GM13977 (cell line): ENCODE results near the gene ANKRD44.
A peak's percentile ranks its signal among the peaks of the same experiment; 100 is the strongest.
"Not testable (repeated sequence)": the region's sequence is repeated elsewhere in the genome, so short reads cannot be mapped to it uniquely, and the experiment has no call there.

Experiments used
- DNase-seq: peaks from one replicate; pipeline ENCODE4 v3.0.0; 2012; ENCODE audit warnings: low spot score
- in situ Hi-C: fragments of 300-500 bp; cut with MboI; formaldehyde crosslinking; loops from one replicate; pipeline ENCODE4 v1.12.0; 2022; ENCODE audit warnings: low sequenced_read_pairs, low pct_unique_long_range_greater_than_20kb, mixed read lengths, inconsistent platforms; ENCODE audit not compliant: unreplicated experiment
- TF ChIP-seq, protein P1 (sequence below): IDR thresholded peaks from 2 replicates; pipeline ENCODE4 v1.5.1; 2012; ENCODE audit warnings: mild to moderate bottlenecking, control low read depth; ENCODE audit not compliant: insufficient read depth; ENCODE audit errors: extremely low read depth, missing control alignments

Gene ANKRD44

DNA sequence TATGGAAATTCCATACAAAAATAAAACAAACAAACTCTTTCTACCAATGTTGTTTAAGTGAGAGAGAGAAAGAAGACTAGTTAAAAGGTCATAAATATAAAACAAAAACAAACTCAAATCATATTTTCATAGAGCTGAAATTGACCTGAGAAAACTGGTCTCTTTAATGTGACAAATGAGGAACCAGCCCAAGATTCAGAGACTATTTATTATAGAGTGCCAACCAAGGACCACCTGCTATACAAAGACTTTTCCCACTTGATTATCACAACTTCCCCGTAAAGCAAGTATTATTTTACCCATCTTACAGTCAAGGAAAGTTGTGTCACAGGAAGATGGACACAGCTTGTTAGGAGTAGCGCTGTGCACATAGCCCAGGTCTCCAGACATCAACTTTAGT lies 13.3 kb downstream of the ANKRD44 start:
- TF ChIP-seq, protein P1, sequence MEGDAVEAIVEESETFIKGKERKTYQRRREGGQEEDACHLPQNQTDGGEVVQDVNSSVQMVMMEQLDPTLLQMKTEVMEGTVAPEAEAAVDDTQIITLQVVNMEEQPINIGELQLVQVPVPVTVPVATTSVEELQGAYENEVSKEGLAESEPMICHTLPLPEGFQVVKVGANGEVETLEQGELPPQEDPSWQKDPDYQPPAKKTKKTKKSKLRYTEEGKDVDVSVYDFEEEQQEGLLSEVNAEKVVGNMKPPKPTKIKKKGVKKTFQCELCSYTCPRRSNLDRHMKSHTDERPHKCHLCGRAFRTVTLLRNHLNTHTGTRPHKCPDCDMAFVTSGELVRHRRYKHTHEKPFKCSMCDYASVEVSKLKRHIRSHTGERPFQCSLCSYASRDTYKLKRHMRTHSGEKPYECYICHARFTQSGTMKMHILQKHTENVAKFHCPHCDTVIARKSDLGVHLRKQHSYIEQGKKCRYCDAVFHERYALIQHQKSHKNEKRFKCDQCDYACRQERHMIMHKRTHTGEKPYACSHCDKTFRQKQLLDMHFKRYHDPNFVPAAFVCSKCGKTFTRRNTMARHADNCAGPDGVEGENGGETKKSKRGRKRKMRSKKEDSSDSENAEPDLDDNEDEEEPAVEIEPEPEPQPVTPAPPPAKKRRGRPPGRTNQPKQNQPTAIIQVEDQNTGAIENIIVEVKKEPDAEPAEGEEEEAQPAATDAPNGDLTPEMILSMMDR = no peak
- in situ Hi-C loops = no loop called here
- no peak for DNase-seq

DNA sequence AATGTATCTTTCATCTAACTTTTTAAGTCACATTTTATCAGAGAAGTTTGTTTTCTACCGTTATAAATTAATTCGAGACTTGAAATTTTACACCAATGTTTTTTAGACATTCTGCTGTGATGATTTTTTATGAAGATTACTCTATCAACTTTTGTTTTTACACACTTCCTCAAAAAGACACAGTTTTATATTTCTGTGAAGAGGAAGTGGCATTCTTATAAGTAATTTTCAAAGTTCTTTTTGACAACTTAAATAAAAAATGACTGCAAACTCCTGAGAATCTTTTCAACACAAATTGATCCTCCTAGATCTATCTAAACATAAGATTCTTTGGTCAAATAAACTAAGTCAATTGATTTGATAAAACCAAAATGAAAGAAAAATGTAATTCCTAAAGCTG lies 13.7 kb downstream of the ANKRD44 start:
- in situ Hi-C loops = no loop called here
- TF ChIP-seq, protein P1 = no peak
- DNase-seq = no peak

DNA sequence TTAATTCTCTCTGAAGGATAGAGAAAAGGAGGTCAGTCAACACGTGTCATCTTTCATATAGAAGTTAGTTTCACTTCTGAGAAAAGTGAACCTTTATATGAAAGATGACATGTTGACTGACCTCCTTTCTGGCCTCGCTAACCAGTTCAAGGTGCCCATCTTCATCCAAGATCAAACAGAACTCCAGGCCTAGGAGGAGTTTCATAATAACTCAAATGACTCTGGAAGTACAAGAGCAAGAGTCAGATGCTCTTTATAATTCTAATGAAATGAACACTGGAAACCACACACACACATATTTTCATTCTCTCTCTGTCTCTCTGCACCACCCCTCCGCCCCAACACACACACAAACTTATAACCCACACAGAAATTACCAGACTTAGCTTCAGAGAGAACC lies 16.3 kb downstream of the ANKRD44 start:
- TF ChIP-seq, protein P1 = no peak
- no peak for DNase-seq
- in situ Hi-C loops = no loop called here

DNA sequence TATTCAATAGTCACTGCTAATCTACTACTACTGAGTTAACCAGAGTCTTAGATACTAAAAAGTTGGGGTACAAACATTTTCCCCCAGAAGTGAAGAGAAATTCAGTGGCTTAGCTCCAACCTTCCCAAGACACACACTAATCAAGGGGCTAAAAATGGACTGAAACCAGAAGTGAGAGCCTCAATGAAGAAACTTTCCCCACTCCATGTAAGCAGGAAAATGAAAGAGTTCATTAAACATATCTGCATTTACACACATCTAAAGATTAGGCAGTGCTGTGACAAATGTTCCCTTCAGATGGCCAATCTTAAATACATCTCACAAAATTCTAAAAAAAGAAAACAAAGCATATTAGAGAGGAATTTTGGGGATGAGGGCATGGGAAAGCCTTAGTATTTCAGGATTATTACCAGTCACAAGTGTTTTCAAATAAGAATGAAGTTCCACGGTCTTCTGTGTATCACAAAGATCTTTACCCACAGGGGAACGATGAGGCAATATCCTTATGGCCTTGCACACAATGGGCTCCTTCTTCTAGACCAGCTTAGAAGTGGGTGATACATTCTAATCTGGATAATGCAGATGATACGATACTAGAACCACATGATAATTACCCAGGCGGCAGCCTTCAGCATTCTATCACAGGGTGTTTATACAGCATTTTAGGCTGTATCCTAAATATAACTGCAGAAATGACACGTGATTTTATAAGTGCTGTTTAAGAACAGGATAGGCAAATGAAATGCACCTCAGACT lies 17.1 kb downstream of the ANKRD44 start:
- in situ Hi-C loops = no loop called here
- TF ChIP-seq, protein P1 = no peak
- DNase-seq = no peak

DNA sequence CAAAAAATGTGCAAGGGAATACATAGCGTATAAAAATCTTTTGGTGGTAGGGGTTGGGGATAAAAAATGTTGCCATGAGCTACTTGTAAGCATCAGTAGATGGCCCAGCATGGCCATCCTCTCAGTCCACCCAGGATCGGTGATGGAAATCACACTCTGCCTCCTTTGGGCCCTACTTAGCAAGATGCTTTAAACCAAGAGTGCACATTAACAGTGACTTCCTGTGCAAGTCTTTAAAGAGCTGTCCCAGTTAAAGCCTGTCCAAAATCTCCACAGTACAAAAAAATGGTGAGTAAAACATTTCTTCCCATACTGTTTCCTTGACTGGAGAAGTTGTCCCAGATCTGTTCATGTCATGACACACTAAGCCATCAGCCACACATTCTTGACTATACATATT lies 18.0 kb downstream of the ANKRD44 start:
- no peak for DNase-seq
- TF ChIP-seq, protein P1 = no peak
- in situ Hi-C loops = no loop called here

DNA sequence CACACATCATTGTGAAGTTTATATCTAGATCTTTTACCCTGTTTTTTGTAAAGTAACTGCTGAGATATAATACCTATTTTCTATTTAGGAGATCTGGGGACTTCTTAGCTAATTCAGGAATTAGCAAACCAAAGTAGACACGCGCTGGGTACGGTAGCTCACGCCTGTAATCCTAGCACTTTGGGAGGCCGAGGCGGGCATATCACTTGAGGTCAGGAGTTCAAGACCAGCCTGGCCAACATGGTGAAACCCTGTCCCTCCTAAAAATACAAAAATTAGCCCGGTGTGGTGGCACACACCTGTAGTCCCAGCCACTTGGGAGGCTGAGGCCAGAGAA lies 23.0 kb downstream of the ANKRD44 start:
- DNase-seq, in situ Hi-C loops: not testable (repeated sequence)

DNA sequence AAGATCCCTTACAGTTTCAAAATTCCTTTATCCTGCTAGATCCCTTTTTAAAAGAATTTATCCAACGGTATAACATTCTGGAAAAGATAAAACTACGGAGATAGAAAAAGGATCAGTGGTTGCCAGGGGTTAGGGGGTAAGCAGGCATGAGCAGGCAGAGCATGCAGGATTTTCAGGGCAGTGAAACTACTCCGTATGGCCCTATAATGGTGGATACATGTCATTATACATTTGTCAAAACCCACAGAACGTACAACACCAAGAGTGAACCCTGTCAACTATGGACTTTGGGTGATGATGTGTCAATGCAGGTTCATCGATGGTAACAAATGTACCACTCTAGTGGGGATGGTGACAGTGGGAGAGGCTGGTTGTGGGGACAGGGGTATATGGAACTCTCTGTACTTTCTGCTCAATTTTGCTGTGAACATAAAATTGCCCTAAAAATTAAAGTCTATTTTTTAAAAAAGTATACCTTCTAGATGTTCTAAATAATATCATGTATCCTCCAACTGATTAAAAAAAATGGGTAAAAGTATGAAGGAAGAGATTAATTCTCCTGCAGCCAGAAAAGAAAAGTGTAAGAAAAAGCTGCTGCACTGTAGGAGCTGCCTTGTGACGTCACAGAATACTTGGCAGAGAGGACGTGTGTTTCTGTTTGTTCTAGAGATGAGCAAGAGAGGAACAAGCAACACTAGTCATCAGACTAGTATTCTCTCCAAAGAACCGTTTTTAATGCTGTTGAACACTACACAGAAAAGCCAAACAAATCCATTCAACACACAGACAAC lies 23.6 kb downstream of the ANKRD44 start:
- in situ Hi-C loops = no loop called here
- TF ChIP-seq, protein P1 = no peak
- DNase-seq = peak; percentile 55
